NCI-H2107 treated with DMSO at 0.1 percent for 48 hours (cell line): ENCODE data around the gene CROCC2.

Experiments used
- DNase-seq: peaks from one replicate; lab custom pipeline; 2025; ENCODE audit not compliant: unreplicated experiment; lab: John Stamatoyannopoulos, UW

CROCC2 gene

GRCh38 chr2:240983361-240983995 lies 77.3 kb downstream of the CROCC2 start:
- DNase-seq: peak; percentile 8

DNA sequence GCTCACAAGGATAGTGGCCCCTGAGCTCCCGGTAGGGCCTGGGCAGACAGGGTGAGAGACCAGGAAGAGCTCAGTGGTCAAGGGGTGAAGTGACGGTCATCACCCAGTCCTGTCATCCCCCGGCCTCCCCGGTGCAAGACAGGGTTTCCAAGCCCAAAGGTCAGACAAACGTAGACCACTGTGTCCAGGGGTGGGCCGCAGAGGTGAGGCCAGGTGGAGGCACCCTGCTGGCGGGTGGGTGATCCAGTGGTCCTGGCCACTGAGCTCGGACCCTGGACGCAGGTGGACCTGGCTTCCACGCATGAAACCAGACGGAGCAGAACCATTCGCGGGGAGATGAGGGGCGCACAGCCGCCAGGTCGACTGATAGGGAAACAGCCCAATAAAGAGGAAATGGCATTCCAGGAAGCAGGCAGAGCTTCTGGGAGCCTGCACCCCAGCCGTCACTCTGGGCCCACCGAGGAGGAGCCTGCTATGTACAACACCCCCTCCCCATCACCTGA lies 77.9 kb downstream of the CROCC2 start:
- no peak for DNase-seq

DNA sequence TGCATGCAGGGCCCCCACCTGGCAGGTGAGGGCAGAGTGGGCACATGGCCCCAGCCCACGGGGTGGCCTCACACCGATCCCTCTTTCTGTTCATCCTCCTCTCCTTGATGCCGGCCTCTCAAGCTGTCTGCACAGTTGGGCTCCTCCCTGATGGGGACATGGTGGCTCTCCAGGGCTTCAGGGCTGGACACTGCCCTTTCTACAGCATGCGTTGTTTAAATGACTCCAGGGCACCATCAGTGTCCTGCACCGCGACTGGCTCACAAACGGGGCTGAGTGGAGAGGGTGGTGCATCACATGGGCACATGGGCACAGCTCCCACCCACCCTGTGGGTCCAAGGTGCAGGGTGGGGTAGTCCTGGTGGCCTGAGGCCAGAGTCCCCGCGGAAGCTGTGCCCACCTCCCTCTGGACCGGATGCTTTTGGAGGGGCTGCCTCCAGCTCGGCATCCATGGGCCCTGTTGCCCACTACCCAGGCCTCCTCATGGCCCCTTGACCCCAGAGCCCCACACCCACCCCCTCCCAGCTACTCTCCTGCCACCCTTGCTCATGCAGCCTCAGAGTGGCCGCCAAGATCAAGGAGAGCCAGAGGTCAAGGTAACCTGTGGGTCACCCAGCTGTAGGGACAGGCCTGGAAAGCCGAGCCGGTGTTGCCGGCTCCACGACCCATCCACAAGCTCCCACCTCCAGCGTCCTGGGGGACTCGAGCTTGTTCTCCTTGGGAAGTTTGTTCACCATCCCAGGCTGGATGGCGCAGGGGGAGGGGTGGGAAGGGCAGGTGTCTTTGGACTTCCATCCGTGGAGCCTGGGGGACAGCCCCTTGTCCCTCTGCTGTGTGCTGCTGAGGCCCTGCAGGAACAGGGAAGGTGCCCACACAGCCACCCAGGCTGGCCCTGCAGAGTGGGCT lies 80.0 kb downstream of the CROCC2 start:
- DNase-seq: no peak

DNA sequence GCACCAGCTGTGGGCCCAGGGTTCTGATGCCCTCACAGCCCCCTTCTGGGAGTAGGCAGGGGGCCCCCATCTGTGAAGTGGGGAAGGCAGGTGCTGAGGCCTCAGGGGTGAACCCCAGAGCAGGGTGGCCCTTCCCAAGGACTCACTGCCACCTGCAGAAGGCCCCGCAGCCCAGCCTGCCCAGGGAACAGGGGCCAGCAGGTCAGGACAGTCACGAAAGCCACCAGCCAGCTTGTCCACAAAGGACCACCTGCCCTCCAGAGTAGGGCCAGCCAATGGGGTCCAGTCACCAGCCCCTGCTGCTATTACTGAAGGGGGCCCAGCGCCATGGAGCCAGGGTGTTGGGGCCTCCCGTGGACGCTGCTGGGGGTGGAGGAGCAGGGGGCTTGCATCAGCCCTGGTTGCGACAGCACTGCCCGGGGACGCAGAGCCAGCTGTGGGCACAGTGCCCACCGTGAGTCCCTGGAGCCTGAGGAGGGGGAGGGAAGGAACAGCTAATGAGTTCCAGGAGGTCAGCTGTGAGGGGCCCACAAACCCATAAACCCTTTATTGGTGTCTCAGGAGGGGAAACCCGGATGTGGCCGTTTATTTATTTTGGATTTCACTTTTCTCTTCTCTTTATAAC lies 80.8 kb downstream of the CROCC2 start:
- no peak for DNase-seq

- DNase-seq: no peak
Observed at GRCh38 chr2:240987588-240987987, 81.5 kb downstream of the CROCC2 start.

DNA sequence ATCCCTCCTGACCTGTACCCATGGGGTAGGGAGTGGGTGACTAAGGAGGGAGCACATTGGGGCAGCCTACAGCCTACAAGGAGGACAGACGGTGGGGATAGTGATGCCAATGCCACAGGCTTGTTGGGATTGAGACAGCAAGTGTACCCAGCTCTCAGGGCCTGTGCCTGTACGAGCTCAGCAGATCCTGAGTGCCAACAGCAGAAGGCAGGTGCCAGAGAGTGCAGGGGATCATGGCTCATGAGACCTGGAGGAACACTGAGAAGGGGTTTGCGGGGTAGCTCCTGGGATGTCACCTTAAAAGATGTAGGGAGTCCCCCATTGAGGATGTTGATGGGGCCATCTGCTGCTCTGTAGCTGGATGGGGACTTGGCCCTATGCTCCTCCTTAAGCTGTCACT lies 82.0 kb downstream of the CROCC2 start:
- DNase-seq: no peak

DNA sequence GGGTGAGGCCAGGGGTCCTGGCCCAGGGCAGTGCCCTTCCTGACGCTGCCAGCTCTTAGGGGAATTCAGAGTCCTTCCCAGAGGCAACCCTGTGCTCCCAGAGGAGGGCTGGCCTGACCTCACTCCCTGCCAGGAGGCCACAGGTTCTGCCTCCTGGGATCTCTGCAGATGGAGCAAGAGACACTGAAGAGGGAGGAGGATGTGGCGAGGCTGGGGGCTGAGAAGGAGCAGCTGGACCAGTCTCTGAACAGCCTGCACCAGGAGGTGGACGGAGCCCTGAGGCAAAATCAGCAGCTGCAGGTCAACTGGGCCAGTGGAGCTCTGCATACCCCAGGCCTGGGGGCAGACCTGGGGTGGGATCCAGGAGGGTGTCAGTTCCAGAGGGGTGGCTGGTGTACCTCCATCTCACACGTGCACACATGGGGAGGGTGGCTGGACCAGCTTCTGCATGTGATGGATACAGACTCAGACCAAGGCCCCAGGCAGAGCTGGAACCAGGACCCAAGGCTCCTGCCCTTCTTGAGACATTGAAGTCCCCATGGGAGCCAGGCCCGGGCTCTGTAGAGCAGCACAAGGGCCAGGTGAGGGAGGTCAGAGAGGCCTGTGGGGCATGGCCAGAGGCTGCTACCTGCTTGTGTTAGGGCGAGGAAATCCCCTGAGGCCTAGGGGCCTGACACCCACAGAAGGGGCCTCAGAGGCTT lies 82.6 kb downstream of the CROCC2 start:
- no peak for DNase-seq

DNA sequence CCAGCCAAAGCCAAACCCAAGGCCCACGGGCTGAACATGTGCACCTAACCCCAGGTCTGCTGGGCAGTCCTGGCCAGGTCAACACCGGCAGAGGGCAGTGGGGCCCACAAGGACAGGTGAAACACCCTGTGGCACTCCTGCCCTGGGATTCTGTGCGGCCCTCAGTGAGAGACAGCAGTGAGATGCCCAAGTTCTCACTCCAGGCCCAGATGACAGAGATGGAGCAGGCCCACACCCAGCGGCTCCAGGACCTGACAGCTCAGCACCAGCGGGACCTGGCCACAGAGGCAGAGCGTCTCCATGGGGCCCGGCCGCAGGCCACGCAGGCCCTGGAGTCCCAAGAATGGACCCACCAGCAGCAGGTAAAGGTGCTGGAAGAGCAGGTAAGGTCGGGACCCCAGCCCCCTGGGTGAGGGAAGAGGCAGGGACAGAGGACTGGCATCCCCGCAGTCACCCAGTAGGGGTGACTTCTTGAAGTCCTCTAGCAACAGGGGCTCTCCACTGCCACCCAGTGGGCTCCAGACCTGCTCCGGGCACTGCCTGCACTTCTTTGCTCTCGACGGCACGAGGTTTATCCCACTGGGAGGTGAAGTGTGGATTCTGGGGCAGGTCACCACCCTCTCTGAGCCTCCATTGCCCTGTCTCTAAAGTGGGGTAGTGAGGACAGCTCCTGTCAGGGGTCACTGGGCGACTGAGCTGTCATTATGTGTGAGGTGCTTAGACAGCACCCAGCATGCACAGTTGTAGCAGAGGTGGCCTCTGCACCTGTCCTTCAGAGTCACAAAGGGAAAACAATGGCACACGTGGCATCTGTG lies 83.5 kb downstream of the CROCC2 start:
- no peak for DNase-seq

GRCh38 chr2:240990266-240990529 lies 84.1 kb downstream of the CROCC2 start:
- DNase-seq: no peak

DNA sequence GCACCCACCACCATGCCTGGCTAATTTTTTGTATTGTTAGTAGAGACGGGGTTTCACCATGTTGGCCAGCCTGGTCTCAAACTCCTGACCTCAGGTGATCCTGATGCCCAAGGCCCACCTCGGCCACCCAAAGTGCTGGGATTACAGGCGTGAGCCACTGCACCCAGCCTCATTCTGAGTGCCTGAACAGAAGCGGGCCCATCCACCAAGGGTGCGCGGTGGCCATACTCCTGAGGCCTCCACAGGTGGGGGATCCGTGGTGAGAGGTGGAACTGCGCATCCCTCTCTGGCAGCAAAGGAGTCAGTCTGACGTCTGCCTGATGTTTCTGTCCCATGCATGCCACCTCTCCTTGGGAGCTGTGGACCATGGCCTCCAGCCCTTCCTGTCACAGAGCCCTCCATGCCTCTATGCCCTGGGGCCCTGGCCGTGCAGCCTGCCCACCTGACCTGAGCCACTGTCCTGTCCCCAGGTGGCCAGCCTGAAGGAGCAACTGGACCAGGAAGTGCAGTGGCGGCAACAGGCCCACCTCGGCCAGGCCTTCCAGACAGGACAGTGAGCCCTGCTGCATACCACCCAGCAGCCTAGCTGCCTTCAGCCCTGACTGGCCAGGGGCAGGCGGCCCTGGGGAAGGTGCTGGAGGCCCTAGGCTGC lies 84.7 kb downstream of the CROCC2 start:
- DNase-seq: no peak

DNA sequence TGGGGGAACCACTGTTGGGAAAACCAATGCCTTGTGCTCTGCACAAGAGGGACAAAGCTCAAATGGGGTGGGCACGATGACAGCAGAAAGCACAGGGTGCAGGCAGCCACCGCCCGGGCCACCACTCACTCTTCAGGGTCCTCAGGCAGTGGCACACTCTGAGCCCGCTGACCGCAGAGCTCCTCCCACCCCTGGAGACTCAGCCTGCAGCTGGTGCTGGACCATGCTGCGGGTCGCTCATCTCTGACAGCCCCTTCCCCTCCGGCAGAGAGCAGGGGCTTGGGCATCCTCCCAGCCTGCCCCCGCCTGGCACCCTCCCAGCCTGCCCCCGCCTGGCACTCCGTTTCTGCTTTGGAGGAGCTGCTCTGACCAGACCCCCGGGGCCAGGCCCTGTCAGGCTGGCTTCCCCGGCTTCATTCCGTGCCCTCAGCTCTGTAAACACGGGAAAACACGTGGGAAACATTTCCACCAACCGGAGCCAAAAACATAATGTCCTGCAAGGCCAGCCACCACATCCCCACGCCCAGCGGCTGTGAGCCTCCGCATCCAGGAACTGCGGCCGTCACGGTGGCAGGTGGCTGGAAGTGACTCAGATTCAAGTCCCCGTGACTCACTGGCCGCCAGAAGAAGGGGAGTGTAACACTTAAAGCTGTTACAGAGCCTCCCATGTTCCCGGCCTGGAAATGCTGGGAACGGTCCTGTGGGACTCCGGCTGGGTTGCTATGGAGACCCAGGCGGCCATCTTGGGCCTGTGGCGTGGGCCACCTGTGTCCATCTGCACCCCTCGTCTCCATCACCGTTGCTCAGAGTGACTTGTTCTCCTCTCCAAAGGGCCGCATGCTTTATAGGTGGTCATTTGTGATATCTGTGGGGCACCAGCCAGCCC lies 85.5 kb downstream of the CROCC2 start:
- DNase-seq: peak; percentile 35

DNA sequence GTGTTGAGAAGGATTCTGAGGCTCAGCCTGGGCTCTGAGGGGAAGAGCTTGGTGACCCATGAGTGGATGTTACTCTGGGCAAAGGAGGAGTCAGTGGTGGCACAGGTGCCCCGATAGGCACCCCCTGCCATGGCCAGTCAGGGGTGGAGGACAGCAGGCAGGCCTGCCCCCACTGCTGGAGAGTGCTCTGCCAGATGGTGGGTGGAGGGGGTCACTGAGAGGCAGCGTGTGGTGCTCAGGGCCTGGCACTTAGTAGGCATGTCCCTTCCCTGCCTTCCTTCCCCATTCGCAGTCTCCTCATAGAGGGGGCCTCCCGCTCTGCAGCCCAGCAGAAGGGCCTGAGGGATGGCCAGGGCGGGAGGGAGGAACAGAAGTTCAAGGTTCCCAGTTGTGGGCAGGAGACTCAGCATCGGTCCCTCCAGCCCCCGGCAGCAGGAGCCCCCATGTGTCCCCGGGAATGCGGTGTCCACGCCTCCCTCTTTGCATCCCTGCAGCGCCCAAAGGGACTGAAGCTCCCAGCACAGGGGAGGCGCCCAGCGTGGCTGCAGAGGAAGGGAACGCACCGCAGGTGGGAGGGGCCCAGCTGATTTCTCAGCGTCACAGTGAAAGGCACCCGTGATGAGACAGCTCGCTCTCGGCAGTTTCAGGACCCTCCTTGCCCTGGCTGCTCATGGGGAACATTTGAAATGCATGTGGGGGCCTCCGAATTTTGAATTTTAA lies 86.6 kb downstream of the CROCC2 start:
- DNase-seq: no peak

DNA sequence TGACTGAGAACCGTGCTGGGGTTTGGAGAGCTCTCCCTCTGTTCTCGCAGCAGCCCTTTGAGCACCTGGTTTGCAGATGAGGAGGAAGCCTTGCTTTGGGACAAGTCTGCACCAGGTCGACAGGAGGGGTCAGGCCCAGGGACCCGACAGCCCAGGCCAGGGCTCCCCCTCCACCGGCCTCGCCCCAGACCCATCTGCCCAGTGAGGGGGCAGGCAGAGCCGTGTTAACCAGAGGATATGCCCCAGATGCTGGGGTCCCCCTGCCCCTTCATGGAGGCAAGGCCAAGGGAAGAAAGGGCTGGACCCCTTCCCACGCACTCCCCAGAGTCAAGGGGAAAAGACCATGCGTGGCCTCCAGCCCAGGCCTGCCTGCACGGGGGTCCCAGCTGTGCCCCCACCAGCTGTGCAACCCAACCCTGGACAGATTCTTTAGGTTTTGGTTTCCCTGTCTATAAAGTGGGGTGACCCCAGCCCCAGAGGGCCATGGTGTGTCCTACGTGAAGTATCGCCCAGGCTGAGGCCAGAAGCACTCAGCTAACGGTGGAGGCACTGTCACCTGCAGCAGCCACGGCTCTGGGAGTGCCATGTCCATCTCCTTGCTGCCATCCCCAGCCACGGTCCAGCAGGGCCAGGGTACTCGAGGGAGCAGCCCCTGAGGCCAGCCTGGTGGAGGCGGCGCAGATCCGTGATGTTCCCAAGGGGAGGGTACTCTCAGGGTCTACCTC lies 87.5 kb downstream of the CROCC2 start:
- no peak for DNase-seq

DNA sequence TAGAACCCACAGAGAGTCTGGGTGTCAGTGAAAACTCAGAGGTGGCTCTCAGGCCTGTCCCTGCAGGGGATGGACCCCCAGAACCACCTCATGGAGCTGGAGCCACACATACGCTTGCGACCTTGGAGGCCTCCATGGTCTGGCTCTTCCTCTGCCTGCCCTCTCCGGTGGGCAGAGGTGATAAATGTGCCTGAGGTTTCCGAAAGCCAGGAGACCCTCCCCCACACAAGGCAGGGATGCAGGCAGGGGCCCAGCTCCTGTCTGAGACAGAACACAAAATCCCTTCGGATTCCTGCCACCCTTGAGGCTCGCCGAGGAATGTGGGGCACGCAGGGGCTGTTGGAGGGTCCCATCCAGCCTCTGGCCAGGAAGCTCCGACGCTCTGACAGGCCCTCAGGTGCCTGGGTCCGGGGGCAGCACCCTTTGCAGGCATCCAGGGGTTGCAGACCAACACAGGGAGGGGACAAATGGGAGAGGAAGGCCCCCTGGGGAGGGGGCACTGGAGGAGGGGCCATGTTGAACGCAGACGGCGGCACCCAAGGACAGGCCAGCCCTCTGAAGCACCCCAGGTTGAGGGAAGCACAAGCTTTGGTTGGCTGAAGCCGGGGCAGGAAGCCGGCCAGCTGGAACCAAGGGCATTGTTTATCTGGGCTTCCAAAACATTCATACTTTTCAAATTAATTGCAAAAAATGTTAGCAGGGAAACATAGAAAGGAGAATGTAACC lies 88.2 kb downstream of the CROCC2 start:
- DNase-seq: no peak

GRCh38 chr2:240995041-240996021 lies 89.2 kb downstream of the CROCC2 start:
- DNase-seq: no peak
